HEK293 (cell line): Measurements from ENCODE around the gene PARK7.

Experiments
- CTCF ChIA-PET: fragments of 350-600 bp; formaldehyde crosslinking; extraction: SDS; loops from one replicate; lab custom pipeline; 2021; ENCODE audit warnings: antibody characterized with exemption; lab: Yijun Ruan, JAX
- POLR2A ChIA-PET: fragments of 300-600 bp; formaldehyde crosslinking; extraction: SDS; loops from one replicate; lab custom pipeline; 2020; ENCODE audit warnings: antibody characterized with exemption, inconsistent platforms; lab: Yijun Ruan, JAX
- H3K27ac ChIP-seq: fragments of 200-500 bp; sonication (Bioruptor generic); 2 replicates; pipeline ENCODE4 v1.5.1; 2014; ENCODE audit warnings: low read depth, low read length, control low read depth, inconsistent platforms; ENCODE audit errors: extremely low read depth
- H3K36me3 ChIP-seq, 2 experiments: fragments of 200-500 bp in 1 of 2; sonication (Bioruptor generic) in 1 of 2; 1 replicate in 1 of 2; 2 replicates in 1 of 2; pipeline ENCODE4 v1.5.1; 2014 to 2017; ENCODE audit warnings: inconsistent platforms in 2 of 2, low read length in 2 of 2; ENCODE audit not compliant: control insufficient read depth in 2 of 2, insufficient read depth in 1 of 2
- H3K4me1 ChIP-seq: fragments of 200-500 bp; sonication (Bioruptor generic); 2 replicates; pipeline ENCODE4 v1.5.1; 2014; ENCODE audit warnings: mild to moderate bottlenecking, low read length, inconsistent platforms; ENCODE audit not compliant: control insufficient read depth, insufficient read depth
- H3K4me3 ChIP-seq: 2 replicates; pipeline ENCODE4 v1.5.1; 2011; ENCODE audit warnings: low read depth, mild to moderate bottlenecking, control low read depth, low read length, moderate library complexity
- H3K9me3 ChIP-seq: fragments of 200-500 bp; sonication (Bioruptor generic); 2 replicates; pipeline ENCODE4 v1.5.1; 2014; ENCODE audit warnings: low read depth, low read length, inconsistent platforms; ENCODE audit not compliant: control insufficient read depth, insufficient read depth
- ELK4 ChIP-seq: IDR thresholded peaks from 2 replicates; pipeline ENCODE4 v1.6.1; 2011; ENCODE audit warnings: mild to moderate bottlenecking, low read depth, low read length, borderline replicate concordance
- GLI4 ChIP-seq: fragments of 450-650 bp; formaldehyde crosslinking; IDR thresholded peaks from 2 replicates; pipeline ENCODE4 v1.5.1; 2016; ENCODE audit warnings: missing biosample characterization, missing genetic modification characterization
- KLF16 ChIP-seq: fragments of 450-650 bp; formaldehyde crosslinking; IDR thresholded peaks from 2 replicates; pipeline ENCODE4 v1.5.1; 2017; ENCODE audit warnings: missing biosample characterization, missing genetic modification characterization
- PBX3 ChIP-seq: sonication (generic); formaldehyde crosslinking; IDR thresholded peaks from 2 replicates; pipeline ENCODE4 v1.8.1; 2022; ENCODE audit warnings: mild to moderate bottlenecking, moderate library complexity, missing genetic modification reagents
- PRDM6 ChIP-seq: fragments of 450-650 bp; formaldehyde crosslinking; IDR thresholded peaks from 2 replicates; pipeline ENCODE4 v1.5.1; 2017; ENCODE audit warnings: missing biosample characterization, missing genetic modification characterization
- TCF7L2 ChIP-seq: IDR thresholded peaks from 2 replicates; pipeline ENCODE4 v1.6.1; 2011; ENCODE audit warnings: low read depth, mild to moderate bottlenecking, inconsistent platforms, low read length, moderate library complexity, borderline replicate concordance
- TRIM28 ChIP-seq: IDR thresholded peaks from 2 replicates; pipeline ENCODE4 v1.6.1; 2011; ENCODE audit warnings: low read length, control low read depth, borderline replicate concordance
- ZBTB44 ChIP-seq: fragments of 450-650 bp; IDR thresholded peaks from 2 replicates; pipeline ENCODE4 v1.5.1; 2018; ENCODE audit warnings: missing biosample characterization, mild to moderate bottlenecking, missing genetic modification characterization
- ZBTB6 ChIP-seq: fragments of 450-650 bp; formaldehyde crosslinking; IDR thresholded peaks from 2 replicates; pipeline ENCODE4 v1.5.1; 2017; ENCODE audit warnings: missing biosample characterization, missing genetic modification characterization
- ZNF121 ChIP-seq: fragments of 450-650 bp; formaldehyde crosslinking; IDR thresholded peaks from 2 replicates; pipeline ENCODE4 v1.5.1; 2016; ENCODE audit warnings: missing biosample characterization, missing genetic modification characterization
- ZNF132 ChIP-seq: fragments of 450-650 bp; formaldehyde crosslinking; IDR thresholded peaks from 2 replicates; pipeline ENCODE4 v1.5.1; 2017; ENCODE audit warnings: missing biosample characterization, missing genetic modification characterization, borderline replicate concordance
- ZNF140 ChIP-seq: fragments of 450-650 bp; formaldehyde crosslinking; IDR thresholded peaks from 2 replicates; pipeline ENCODE4 v1.5.1; 2016; ENCODE audit warnings: missing biosample characterization, missing genetic modification characterization
- ZNF155 ChIP-seq: fragments of 450-650 bp; formaldehyde crosslinking; IDR thresholded peaks from 2 replicates; pipeline ENCODE4 v1.5.1; 2016; ENCODE audit warnings: missing biosample characterization, missing genetic modification characterization
- ZNF202 ChIP-seq: fragments of 450-650 bp; formaldehyde crosslinking; IDR thresholded peaks from 2 replicates; pipeline ENCODE4 v1.5.1; 2016; ENCODE audit warnings: missing biosample characterization, missing genetic modification characterization, borderline replicate concordance
- ZNF221 ChIP-seq: fragments of 450-650 bp; formaldehyde crosslinking; IDR thresholded peaks from 2 replicates; pipeline ENCODE4 v1.5.1; 2017; ENCODE audit warnings: missing biosample characterization, missing genetic modification characterization, borderline replicate concordance
- ZNF239 ChIP-seq: fragments of 450-650 bp; formaldehyde crosslinking; IDR thresholded peaks from 2 replicates; pipeline ENCODE4 v1.5.1; 2016; ENCODE audit warnings: missing biosample characterization, missing genetic modification characterization
- ZNF26 ChIP-seq: fragments of 450-650 bp; formaldehyde crosslinking; IDR thresholded peaks from 2 replicates; pipeline ENCODE4 v1.5.1; 2016; ENCODE audit warnings: missing biosample characterization, missing genetic modification characterization
- ZNF510 ChIP-seq: fragments of 450-650 bp; formaldehyde crosslinking; IDR thresholded peaks from 2 replicates; pipeline ENCODE4 v1.5.1; 2018; ENCODE audit warnings: mild to moderate bottlenecking, missing genetic modification characterization, missing biosample characterization; ENCODE audit not compliant: insufficient replicate concordance

Gene PARK7

GRCh38 chr1:8023287-8023994 is 61.9 kb downstream of the PARK7 start (continued):
- no peak for TF ChIP-seq TCF7L2

- Histone ChIP-seq H3K36me3 (no peaks in the 10 kb centered on the region), H3K4me3 (no peak overlapping the region), H3K9me3 (no peaks in the 10 kb centered on the region), H3K27ac (no peak overlapping the region), H3K4me1 (peaks cover 40% of the 10 kb centered on the region)
- TF ChIP-seq ZNF221 (tag by site-specific recombination) (no peak), PRDM6 (tag by site-specific recombination) (peak; percentile 11; the same call in 1 of the 2 replicates)
- ChIA-PET POLR2A (interaction anchor here (0.6 to 1.3 kb wide), 3 partner anchors 54 to 131 kb away, joined by 3 to 7 read pairs (median 3); no protein-coding TSS in a partner anchor), CTCF (interaction anchor here (0.6 to 1.8 kb wide), 4 partner anchors 8 to 69 kb away, joined by 3 to 5 read pairs (median 4); no protein-coding TSS in a partner anchor)
These were observed 62.4 kb downstream of the PARK7 start for GRCh38 chr1:8023995-8024313.

- Histone ChIP-seq H3K4me3 (peak overlapping the region; percentile 3), H3K36me3 (no peaks in the 10 kb centered on the region), H3K9me3 (no peaks in the 10 kb centered on the region), H3K27ac (no peak overlapping the region)
- POLR2A ChIA-PET, result interaction anchor here (0.8 to 1.3 kb wide), 4 partner anchors 53 to 299 kb away, joined by 3 read pairs; no protein-coding TSS in a partner anchor
- TF ChIP-seq TRIM28 (0 out of 2 replicates have a peak, but pooled peaks have one; percentile 58), ZNF239 (no peak), GLI4 (tag by site-specific recombination) (no peak), PBX3 (CRISPR knock-in tag) (no peak), ZBTB6 (tag by site-specific recombination) (no peak), ZNF132 (no peak), KLF16 (tag by site-specific recombination) (no peak)
- TF ChIP-seq, all 188 proteins: peak for 1
- H3K4me1 ChIP-seq, result peaks cover 40% of the 10 kb centered on the region
- CTCF ChIA-PET, result interaction anchor here (0.6 to 1.8 kb wide), 4 partner anchors 9 to 69 kb away, joined by 3 to 5 read pairs (median 4); no protein-coding TSS in a partner anchor
These were observed 62.8 kb downstream of the PARK7 start for GRCh38 chr1:8024329-8024728.

GRCh38 chr1:8025061-8025670 is 63.7 kb downstream of the PARK7 start:
- ChIA-PET POLR2A (interaction anchor here (0.8 to 1.3 kb wide), 3 partner anchors 53 to 298 kb away, joined by 3 read pairs; no protein-coding TSS in a partner anchor), CTCF (interaction anchor here (1.3 to 1.8 kb wide), 3 partner anchors 10 to 45 kb away, joined by 4 to 5 read pairs (median 5); no protein-coding TSS in a partner anchor)
- Histone ChIP-seq H3K9me3 (no peaks in the 10 kb centered on the region), H3K4me1 (peaks cover 33% of the 10 kb centered on the region), H3K27ac (peak overlapping the region; percentile 67; the same call in 1 of the 2 replicates), H3K36me3 (no peaks in the 10 kb centered on the region), H3K4me3 (peak overlapping the region; percentile 85)
- TF ChIP-seq ZNF202 (tag by site-specific recombination) (no peak), ZNF155 (tag by site-specific recombination) (no peak), ZNF26 (tag by site-specific recombination) (no peak), ZNF510 (no peak), ZNF121 (tag by site-specific recombination) (no peak), ZNF221 (tag by site-specific recombination) (no peak), ZNF140 (tag by site-specific recombination) (no peak), ZBTB44 (no peak), ELK4 (no peak)
